Measurements from ENCODE around the gene BGN. TPM values are rescaled to one million over a fixed set of nuclear protein-coding genes. Genes with fewer than 3 reads are reported as not detected.

The BGN gene
- polyA plus RNA-seq, 3 donors = not detected

DNA sequence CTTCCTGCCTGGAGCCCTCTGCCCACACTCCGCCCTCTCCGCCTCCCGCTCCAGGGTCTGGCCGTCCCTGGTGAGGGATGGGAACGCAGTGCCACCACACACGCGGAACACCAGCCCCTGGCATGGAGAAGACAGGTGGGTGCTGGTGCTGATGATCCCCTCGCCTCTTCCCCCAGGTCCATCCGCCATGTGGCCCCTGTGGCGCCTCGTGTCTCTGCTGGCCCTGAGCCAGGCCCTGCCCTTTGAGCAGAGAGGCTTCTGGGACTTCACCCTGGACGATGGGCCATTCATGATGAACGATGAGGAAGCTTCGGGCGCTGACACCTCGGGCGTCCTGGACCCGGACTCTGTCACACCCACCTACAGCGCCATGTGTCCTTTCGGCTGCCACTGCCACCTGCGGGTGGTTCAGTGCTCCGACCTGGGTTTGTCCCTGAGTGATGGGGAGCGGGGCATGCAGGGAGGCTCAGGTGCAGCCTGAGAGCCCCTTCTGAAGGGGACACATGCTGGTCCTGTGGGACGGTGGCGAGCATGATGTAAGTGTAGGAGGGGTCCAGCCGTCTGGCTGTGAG, 9.8 kb downstream of the BGN start:
- Mint-ChIP-seq H3K36me3 (no peaks in the 10 kb centered on the region), H3K4me3 (no peak overlapping the region), H3K27me3 (ENCODE audit: low read depth in 3 of 3) (peaks cover 4 to 10% (median 4%) of the 10 kb centered on the region in 3 donors), H3K27ac (no peak overlapping the region), H3K9me3 (peaks cover 0 to 6% (median 1%) of the 10 kb centered on the region in 7 donors), H3K4me1 (peaks cover 3% of the 10 kb centered on the region)
- 69% methylated on average over 7 of the region's 26 CpGs for WGBS (ENCODE audit: insufficient coverage)
- Histone ChIP-seq H3K9ac (ENCODE audit: insufficient read depth, low read length, poor library complexity, severe bottlenecking) (no peak overlapping the region), H3K27me3 (ENCODE audit: control insufficient read depth in 2 of 2, insufficient read depth in 2 of 2, low read length in 2 of 2) (no peaks in the 10 kb centered on the region), H4K20me1 (ENCODE audit: insufficient read depth, low read length) (no peaks in the 10 kb centered on the region), H3K9me3 (replicated peaks in 1 of 2; ENCODE audit: control insufficient read depth in 1 of 2, insufficient read depth in 1 of 2, low read length in 2 of 2) (no peaks in the 10 kb centered on the region), H3K4me2 (replicated peaks; ENCODE audit: extremely low read depth, low read length, poor library complexity, severe bottlenecking) (no peak overlapping the region), H3K4me1 (ENCODE audit: control insufficient read depth in 1 of 2, insufficient read depth in 2 of 2, low read length in 2 of 2) (no peaks in the 10 kb centered on the region), H3K79me2 (ENCODE audit: insufficient read depth, low read length) (no peaks in the 10 kb centered on the region), H3K27ac (ENCODE audit: low read depth in 1 of 2, low read length in 2 of 2) (no peak overlapping the region), H3K4me3 (replicated peaks in 1 of 3; ENCODE audit: low read depth in 2 of 3, low read length in 3 of 3) (no peak overlapping the region), H2AFZ (ENCODE audit: insufficient read depth, low read depth, low read length, poor library complexity, severe bottlenecking) (no peak overlapping the region), H3K36me3 (replicated peaks in 1 of 2; ENCODE audit: control insufficient read depth in 1 of 2, insufficient read depth in 2 of 2, low read length in 2 of 2) (no peaks in the 10 kb centered on the region)
- no peak for DNase-seq
- TF ChIP-seq, protein P1, sequence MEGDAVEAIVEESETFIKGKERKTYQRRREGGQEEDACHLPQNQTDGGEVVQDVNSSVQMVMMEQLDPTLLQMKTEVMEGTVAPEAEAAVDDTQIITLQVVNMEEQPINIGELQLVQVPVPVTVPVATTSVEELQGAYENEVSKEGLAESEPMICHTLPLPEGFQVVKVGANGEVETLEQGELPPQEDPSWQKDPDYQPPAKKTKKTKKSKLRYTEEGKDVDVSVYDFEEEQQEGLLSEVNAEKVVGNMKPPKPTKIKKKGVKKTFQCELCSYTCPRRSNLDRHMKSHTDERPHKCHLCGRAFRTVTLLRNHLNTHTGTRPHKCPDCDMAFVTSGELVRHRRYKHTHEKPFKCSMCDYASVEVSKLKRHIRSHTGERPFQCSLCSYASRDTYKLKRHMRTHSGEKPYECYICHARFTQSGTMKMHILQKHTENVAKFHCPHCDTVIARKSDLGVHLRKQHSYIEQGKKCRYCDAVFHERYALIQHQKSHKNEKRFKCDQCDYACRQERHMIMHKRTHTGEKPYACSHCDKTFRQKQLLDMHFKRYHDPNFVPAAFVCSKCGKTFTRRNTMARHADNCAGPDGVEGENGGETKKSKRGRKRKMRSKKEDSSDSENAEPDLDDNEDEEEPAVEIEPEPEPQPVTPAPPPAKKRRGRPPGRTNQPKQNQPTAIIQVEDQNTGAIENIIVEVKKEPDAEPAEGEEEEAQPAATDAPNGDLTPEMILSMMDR (IDR thresholded peaks at IDR 0.05) = no peak
- intact Hi-C loops (cut with micrococcal nuclease) = loop anchor here (5.0 to 10.0 kb wide), 3 partner anchors 32 to 542 kb away; partner anchors contain the start of gene HAUS7 (in 1 of the 2)

DNA sequence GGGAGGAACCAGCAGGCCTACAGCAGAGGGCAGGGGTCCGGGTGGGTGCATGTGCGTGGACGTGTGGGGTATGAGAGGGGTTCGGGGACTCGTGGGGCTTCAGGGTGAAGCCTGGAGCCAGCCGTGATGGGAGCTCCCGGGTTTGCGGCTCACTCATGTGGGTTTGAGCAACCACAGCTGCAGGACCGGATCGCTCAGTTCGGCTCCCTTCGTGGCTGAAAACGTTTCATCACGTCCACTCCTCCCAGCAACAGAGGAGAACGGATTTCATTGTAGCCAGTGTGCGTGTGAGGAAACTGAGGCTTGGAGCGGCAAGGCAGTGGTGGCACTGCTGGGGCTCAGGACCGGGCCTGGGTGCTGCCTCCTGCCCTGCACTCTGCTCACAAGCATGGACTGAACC, 10.6 kb downstream of the BGN start:
- H4K20me1 ChIP-seq (ENCODE audit: insufficient read depth, low read length) = no peaks in the 10 kb centered on the region
- H2AFZ ChIP-seq (ENCODE audit: insufficient read depth, low read depth, low read length, poor library complexity, severe bottlenecking) = no peak overlapping the region
- Mint-ChIP-seq H3K27me3 (ENCODE audit: low read depth in 3 of 3) (peaks cover 4 to 10% (median 4%) of the 10 kb centered on the region in 3 donors), H3K9me3 (peaks cover 0 to 6% (median 1%) of the 10 kb centered on the region in 7 donors), H3K27ac (no peak overlapping the region), H3K4me1 (peaks cover 3% of the 10 kb centered on the region), H3K4me3 (no peak overlapping the region), H3K36me3 (no peaks in the 10 kb centered on the region)
- H3K79me2 ChIP-seq (ENCODE audit: insufficient read depth, low read length) = no peaks in the 10 kb centered on the region
- no peak overlapping the region for H3K27ac ChIP-seq (ENCODE audit: low read depth in 1 of 2, low read length in 2 of 2)
- no peak overlapping the region for H3K9ac ChIP-seq (ENCODE audit: insufficient read depth, low read length, poor library complexity, severe bottlenecking)
- no peaks in the 10 kb centered on the region for H3K27me3 ChIP-seq (ENCODE audit: control insufficient read depth in 2 of 2, insufficient read depth in 2 of 2, low read length in 2 of 2)
- TF ChIP-seq, protein P1 (IDR thresholded peaks at IDR 0.05) = no peak
- H3K4me3 ChIP-seq (replicated peaks in 1 of 3; ENCODE audit: low read depth in 2 of 3, low read length in 3 of 3) = no peak overlapping the region
- intact Hi-C loops (cut with micrococcal nuclease) = loop anchor here (5.0 to 10.0 kb wide), 3 partner anchors 33 to 543 kb away; partner anchors contain the start of gene HAUS7 (in 1 of the 2)
- 96% methylated on average over 8 of the region's 18 CpGs for WGBS (ENCODE audit: insufficient coverage)
- H3K9me3 ChIP-seq (replicated peaks in 1 of 2; ENCODE audit: control insufficient read depth in 1 of 2, insufficient read depth in 1 of 2, low read length in 2 of 2) = no peaks in the 10 kb centered on the region
- no peaks in the 10 kb centered on the region for H3K4me1 ChIP-seq (ENCODE audit: control insufficient read depth in 1 of 2, insufficient read depth in 2 of 2, low read length in 2 of 2)
- no peak for DNase-seq
- H3K4me2 ChIP-seq (replicated peaks; ENCODE audit: extremely low read depth, low read length, poor library complexity, severe bottlenecking) = no peak overlapping the region
- no peaks in the 10 kb centered on the region for H3K36me3 ChIP-seq (replicated peaks in 1 of 2; ENCODE audit: control insufficient read depth in 1 of 2, insufficient read depth in 2 of 2, low read length in 2 of 2)

All from CD14-positive monocyte (primary cell).